ENCODE results near the gene ADAMTS2.

Gene ADAMTS2

GRCh38 chr5:179241764-179242370, 103.4 kb downstream of the ADAMTS2 start:
- H3K4me1 ChIP-seq (ENCODE audit: insufficient read depth, low read length): no peaks in the 10 kb centered on the region
- no peak overlapping the region for H3K9ac ChIP-seq (ENCODE audit: low read depth, low read length)
- no peaks in the 10 kb centered on the region for H3K79me2 ChIP-seq (ENCODE audit: insufficient read depth, low read length)
- H2AFZ ChIP-seq (ENCODE audit: low read depth, low read length): no peak overlapping the region
- no peak overlapping the region for H3K27ac ChIP-seq (ENCODE audit: low read length)
- H3K4me2 ChIP-seq (ENCODE audit: insufficient read depth, low read length): no peak overlapping the region
- no peaks in the 10 kb centered on the region for H3K36me3 ChIP-seq (ENCODE audit: insufficient read depth, low read length)
- H3K9me3 ChIP-seq (ENCODE audit: insufficient read depth, low read length, severe bottlenecking): peaks cover 5% of the 10 kb centered on the region
- H3K4me3 ChIP-seq (ENCODE audit: low read depth in 1 of 2, low read length in 2 of 2): no peak overlapping the region
- TF ChIP-seq EZH2 (IDR thresholded peaks at IDR 0.05; ENCODE audit: borderline replicate concordance, low read depth, low read length, severe bottlenecking) (no peak), CTCF (IDR thresholded peaks at IDR 0.05; ENCODE audit: borderline replicate concordance, extremely low read depth, low read length, poor library complexity, severe bottlenecking) (no peak)
- H4K20me1 ChIP-seq (ENCODE audit: insufficient read depth, low read length): no peaks in the 10 kb centered on the region
- no peak for ATAC-seq (ENCODE audit: insufficient read depth, low read depth)
- DNase-seq: no peak
- no peaks in the 10 kb centered on the region for H3K27me3 ChIP-seq (ENCODE audit: insufficient read depth, low read length, poor library complexity)

GRCh38 chr5:179241175-179241574, 104.1 kb downstream of the ADAMTS2 start:
- Histone ChIP-seq H3K27me3 (ENCODE audit: insufficient read depth, low read length, poor library complexity) (no peaks in the 10 kb centered on the region), H3K79me2 (ENCODE audit: insufficient read depth, low read length) (no peaks in the 10 kb centered on the region), H3K9me3 (ENCODE audit: insufficient read depth, low read length, severe bottlenecking) (peaks cover 6% of the 10 kb centered on the region), H3K9ac (ENCODE audit: low read depth, low read length) (no peak overlapping the region), H3K27ac (ENCODE audit: low read length) (no peak overlapping the region), H3K4me2 (ENCODE audit: insufficient read depth, low read length) (no peak overlapping the region), H4K20me1 (ENCODE audit: insufficient read depth, low read length) (no peaks in the 10 kb centered on the region), H2AFZ (ENCODE audit: low read depth, low read length) (no peak overlapping the region), H3K4me1 (ENCODE audit: insufficient read depth, low read length) (no peaks in the 10 kb centered on the region), H3K36me3 (ENCODE audit: insufficient read depth, low read length) (no peaks in the 10 kb centered on the region), H3K4me3 (ENCODE audit: low read depth in 1 of 2, low read length in 2 of 2) (no peak overlapping the region)
- ATAC-seq (ENCODE audit: insufficient read depth, low read depth) (no peak), DNase-seq (no peak)
- TF ChIP-seq CTCF (IDR thresholded peaks at IDR 0.05; ENCODE audit: borderline replicate concordance, extremely low read depth, low read length, poor library complexity, severe bottlenecking): no peak
- TF ChIP-seq EZH2 (IDR thresholded peaks at IDR 0.05; ENCODE audit: borderline replicate concordance, low read depth, low read length, severe bottlenecking): no peak

- no peak overlapping the region for H3K4me3 ChIP-seq (ENCODE audit: low read depth in 1 of 2, low read length in 2 of 2)
- ATAC-seq (ENCODE audit: insufficient read depth, low read depth) (no peak), DNase-seq (no peak)
- no peaks in the 10 kb centered on the region for H3K4me1 ChIP-seq (ENCODE audit: insufficient read depth, low read length)
- no peaks in the 10 kb centered on the region for H3K36me3 ChIP-seq (ENCODE audit: insufficient read depth, low read length)
- H3K27me3 ChIP-seq (ENCODE audit: insufficient read depth, low read length, poor library complexity): no peaks in the 10 kb centered on the region
- no peak for TF ChIP-seq CTCF (IDR thresholded peaks at IDR 0.05; ENCODE audit: borderline replicate concordance, extremely low read depth, low read length, poor library complexity, severe bottlenecking)
- no peak for TF ChIP-seq EZH2 (IDR thresholded peaks at IDR 0.05; ENCODE audit: borderline replicate concordance, low read depth, low read length, severe bottlenecking)
- no peak overlapping the region for H3K9ac ChIP-seq (ENCODE audit: low read depth, low read length)
- no peaks in the 10 kb centered on the region for H4K20me1 ChIP-seq (ENCODE audit: insufficient read depth, low read length)
- H3K79me2 ChIP-seq (ENCODE audit: insufficient read depth, low read length): no peaks in the 10 kb centered on the region
- H3K9me3 ChIP-seq (ENCODE audit: insufficient read depth, low read length, severe bottlenecking): peaks cover 3% of the 10 kb centered on the region
- no peak overlapping the region for H3K27ac ChIP-seq (ENCODE audit: low read length)
- H2AFZ ChIP-seq (ENCODE audit: low read depth, low read length): no peak overlapping the region
- no peak overlapping the region for H3K4me2 ChIP-seq (ENCODE audit: insufficient read depth, low read length)
Observed at GRCh38 chr5:179240561-179240960, 104.7 kb downstream of the ADAMTS2 start.

Measured in DND-41 (cell line).